HepG2 (cell line): ENCODE data around the gene PCSK5. TPM values are rescaled to one million over a fixed set of nuclear protein-coding genes. Genes with fewer than 3 reads are reported as not detected.

Source experiments
- ATAC-seq: fragments of 200-7000 bp; cut with Tn5 transposase; 3 replicates; pipeline ENCODE4 v1.9.1; 2020; ENCODE audit warnings: mild to moderate bottlenecking, moderate library complexity
- BruUV-seq: library from RNA; stranded (reverse); fragments of 400-500 nt; replicated peaks from 2 replicates; lab custom pipeline; 2021; lab: Mats Ljungman, UMichigan
- CTCF ChIA-PET: fragments of 300-600 bp; formaldehyde crosslinking; extraction: SDS; loops from one replicate; lab custom pipeline; 2021; ENCODE audit warnings: low total read pairs, inconsistent platforms, low intra/inter-chr PET ratio; lab: Yijun Ruan, JAX
- POLR2A ChIA-PET: fragments of 350-600 bp; sonication (Branson Sonifier 250); formaldehyde crosslinking; loops from one replicate; lab custom pipeline; 2020; ENCODE audit warnings: antibody characterized with exemption, inconsistent platforms; lab: Yijun Ruan, JAX
- DNase-seq: peaks from one replicate; pipeline ENCODE4 v3.0.0-alpha.2; 2015; ENCODE audit warnings: low spot score
- FAIRE-seq: peaks from 3 replicates; lab custom pipeline; 2011; peaks lifted over from hg19 to GRCh38; lab: Jason Lieb, UNC
- H2AFZ ChIP-seq: one replicate; pipeline ENCODE4 v1.6.1; 2011; ENCODE audit warnings: low read length, inconsistent platforms
- H3K27ac ChIP-seq: fragments of 300-600 bp; 3 replicates; pipeline ENCODE4 v1.8.0; 2011; ENCODE audit warnings: mixed run types, mild to moderate bottlenecking, mixed read lengths, low read length, inconsistent platforms; ENCODE audit not compliant: insufficient read depth; ENCODE audit errors: extremely low read length
- H3K27me3 ChIP-seq, 2 experiments: fragments of 200-600 bp in 1 of 2; 2 replicates in 1 of 2; 3 replicates in 1 of 2; pipeline versions ENCODE4 v1.6.0 to v1.8.0; 2011; ENCODE audit warnings: low read length in 2 of 2, mild to moderate bottlenecking in 2 of 2, moderate library complexity in 2 of 2, inconsistent platforms in 1 of 2; ENCODE audit not compliant: insufficient read depth in 2 of 2, control insufficient read depth in 1 of 2
- H3K36me3 ChIP-seq, 2 experiments: fragments of 200-600 bp in 1 of 2; replicated peaks in 1 of 2; 2 replicates in 1 of 2; 3 replicates in 1 of 2; pipeline versions ENCODE4 v1.5.1 to v1.8.0; 2011; ENCODE audit warnings: low read length in 2 of 2, inconsistent platforms in 1 of 2; ENCODE audit not compliant: insufficient read depth in 2 of 2, control insufficient read depth in 1 of 2
- H3K4me1 ChIP-seq: 2 replicates; pipeline ENCODE4 v1.5.1; 2012; ENCODE audit warnings: low read length, inconsistent platforms; ENCODE audit not compliant: insufficient read depth
- H3K4me2 ChIP-seq: 2 replicates; pipeline ENCODE4 v1.6.0; 2011; ENCODE audit warnings: low read depth, low read length, inconsistent platforms
- H3K4me3 ChIP-seq, 3 experiments: fragments of 200-600 bp in 1 of 3; sonication (generic), shearing (Covaris generic) in 1 of 3; replicated peaks in 1 of 3; 2 replicates each; pipeline ENCODE4 v1.5.1; 2011 to 2016; ENCODE audit warnings: low read length in 3 of 3, inconsistent platforms in 2 of 3, low read depth in 2 of 3, mild to moderate bottlenecking in 2 of 3, control low read depth in 1 of 3, mixed read lengths in 1 of 3; ENCODE audit not compliant: insufficient read depth in 1 of 3
- H3K79me2 ChIP-seq: one replicate; pipeline ENCODE4 v1.6.1; 2011; ENCODE audit warnings: low read length, inconsistent platforms; ENCODE audit not compliant: insufficient read depth
- H3K9ac ChIP-seq: 2 replicates; pipeline ENCODE4 v1.6.0; 2011; ENCODE audit warnings: mild to moderate bottlenecking, low read depth, low read length, inconsistent platforms; ENCODE audit not compliant: insufficient read depth
- H3K9me3 ChIP-seq: 2 replicates; pipeline ENCODE4 v1.5.1; 2012; ENCODE audit warnings: mild to moderate bottlenecking, low read length
- H4K20me1 ChIP-seq: 2 replicates; pipeline ENCODE4 v1.6.0; 2011; ENCODE audit warnings: inconsistent platforms, mild to moderate bottlenecking, low read length, moderate library complexity; ENCODE audit not compliant: insufficient read depth
- EHMT2 ChIP-seq: fragments of 200-600 bp; sonication (generic); IDR thresholded peaks from 2 replicates; pipeline ENCODE4 v1.7.0; 2017; ENCODE audit warnings: antibody characterized with exemption, low read depth, low read length, borderline replicate concordance
- FUBP1 ChIP-seq: sonication (generic); formaldehyde crosslinking; IDR thresholded peaks from 2 replicates; pipeline ENCODE4 v1.5.1; 2020; ENCODE audit warnings: missing genetic modification reagents, mild to moderate bottlenecking, borderline replicate concordance
- KDM1A ChIP-seq: IDR thresholded peaks from 2 replicates; pipeline ENCODE4 v1.6.1; 2016; ENCODE audit warnings: missing compliant biosample characterization
- YY1 ChIP-seq: IDR thresholded peaks from 2 replicates; pipeline ENCODE4 v1.6.1; 2011; ENCODE audit warnings: low read length, low read depth, moderate library complexity, mild to moderate bottlenecking; ENCODE audit not compliant: insufficient read depth, insufficient replicate concordance
- ZMYM2 ChIP-seq: sonication (generic); formaldehyde crosslinking; IDR thresholded peaks from 2 replicates; pipeline ENCODE4 v1.8.0; 2022; ENCODE audit warnings: mild to moderate bottlenecking, missing genetic modification reagents
- ZNF549 ChIP-seq: sonication (generic); formaldehyde crosslinking; IDR thresholded peaks from 2 replicates; pipeline ENCODE4 v1.5.0; 2020; ENCODE audit warnings: missing genetic modification reagents
- ZNF646 ChIP-seq: sonication (generic); formaldehyde crosslinking; IDR thresholded peaks from 2 replicates; pipeline ENCODE4 v1.9.0; 2021; ENCODE audit warnings: mild to moderate bottlenecking, missing genetic modification reagents
- ZNF878 ChIP-seq: sonication (generic); formaldehyde crosslinking; IDR thresholded peaks from 2 replicates; pipeline ENCODE4 v1.8.1; 2023; ENCODE audit warnings: mild to moderate bottlenecking, missing genetic modification reagents, moderate library complexity
- WGBS: methylation state at CpG from one replicate; pipeline ENCODE4 v1.1.6; 2017; ENCODE audit warnings: low lambda C conversion rate; 5-methylcytosine and 5-hydroxymethylcytosine counted together
- in situ Hi-C: cut with HindIII; loops from 2 replicates; pipeline ENCODE4 v1.10.0; 2017; ENCODE audit warnings: low pct_unique_long_range_greater_than_20kb; ENCODE audit not compliant: extremely low pct_ligation_motif_present
- intact Hi-C: fragments of 100-400 bp; cut with micrococcal nuclease; formaldehyde crosslinking; loops from one replicate; pipeline ENCODE4 v1.10.0; 2022; ENCODE audit not compliant: unreplicated experiment
- polyA plus RNA-seq, 8 experiments: library from polyadenylated mRNA; depleted of rRNA in 3 of 8; stranded (reverse) in 7 of 8; unstranded in 1 of 8; fragments of >200 nt; fragmentation: Illumina TruSeq in 4 of 8; extraction: Trizol in 4 of 8; gene quantifications; 2 replicates each; pipeline versions ENCODE4 v1.2.1 to v1.2.3, GENCODE V29; 2011 to 2016; ENCODE audit warnings: low read depth in 4 of 8, missing spikeins in 1 of 8, mixed read lengths in 1 of 8; ENCODE audit not compliant: insufficient read depth in 1 of 8
- total RNA-seq, 5 experiments: library from RNA; depleted of rRNA; stranded (reverse); fragments of >200 nt; fragmentation: Illumina TruSeq; extraction: Trizol; gene quantifications; 2 replicates each; pipeline ENCODE4 v1.2.3, GENCODE V29; 2016; ENCODE audit warnings: low read depth in 1 of 5
- TF ChIP-seq, protein P1 (sequence below), 2 experiments: sonication (generic) in 1 of 2; formaldehyde crosslinking in 1 of 2; IDR thresholded peaks; 2 replicates each; pipeline versions ENCODE4 v1.6.1 to v1.9.0; 2014 to 2022; ENCODE audit warnings: antibody characterized with exemption in 1 of 2, borderline replicate concordance in 1 of 2, inconsistent platforms in 1 of 2, low read depth in 1 of 2, missing genetic modification reagents in 1 of 2

Gene PCSK5
- total and polyA plus RNA-seq, 2 of the 13 experiments (the other 11 are each of a cell fraction or from before 2014, with no cell fraction given): 0.55 to 0.66 TPM

- 22% methylated on average over 3 of the region's 3 CpGs for WGBS
- Histone ChIP-seq H3K27me3 (peaks cover 0 to 38% of the 10 kb centered on the region in 2 experiments; a peak in 4 of 5 replicates), H3K9ac (no peak overlapping the region), H3K9me3 (no peaks in the 10 kb centered on the region), H3K36me3 (no peaks in the 10 kb centered on the region), H3K4me3 (no peak overlapping the region), H2AFZ (no peak overlapping the region), H3K4me2 (no peak overlapping the region), H3K79me2 (no peaks in the 10 kb centered on the region), H4K20me1 (no peaks in the 10 kb centered on the region), H3K27ac (no peak overlapping the region), H3K4me1 (peaks cover 19% of the 10 kb centered on the region)
- FAIRE-seq (no peak), DNase-seq (no peak), ATAC-seq (no peak)
- ChIA-PET CTCF (no interaction called here), POLR2A (no interaction called here)
- no TSS peak for BruUV-seq
- in situ Hi-C loops: no loop called here
- intact Hi-C loops: loop anchor here (5.0 to 10.0 kb wide), 2 partner anchors 134 to 412 kb away; no protein-coding TSS in a partner anchor
- no peak for TF ChIP-seq FUBP1
- TF ChIP-seq, protein P1, sequence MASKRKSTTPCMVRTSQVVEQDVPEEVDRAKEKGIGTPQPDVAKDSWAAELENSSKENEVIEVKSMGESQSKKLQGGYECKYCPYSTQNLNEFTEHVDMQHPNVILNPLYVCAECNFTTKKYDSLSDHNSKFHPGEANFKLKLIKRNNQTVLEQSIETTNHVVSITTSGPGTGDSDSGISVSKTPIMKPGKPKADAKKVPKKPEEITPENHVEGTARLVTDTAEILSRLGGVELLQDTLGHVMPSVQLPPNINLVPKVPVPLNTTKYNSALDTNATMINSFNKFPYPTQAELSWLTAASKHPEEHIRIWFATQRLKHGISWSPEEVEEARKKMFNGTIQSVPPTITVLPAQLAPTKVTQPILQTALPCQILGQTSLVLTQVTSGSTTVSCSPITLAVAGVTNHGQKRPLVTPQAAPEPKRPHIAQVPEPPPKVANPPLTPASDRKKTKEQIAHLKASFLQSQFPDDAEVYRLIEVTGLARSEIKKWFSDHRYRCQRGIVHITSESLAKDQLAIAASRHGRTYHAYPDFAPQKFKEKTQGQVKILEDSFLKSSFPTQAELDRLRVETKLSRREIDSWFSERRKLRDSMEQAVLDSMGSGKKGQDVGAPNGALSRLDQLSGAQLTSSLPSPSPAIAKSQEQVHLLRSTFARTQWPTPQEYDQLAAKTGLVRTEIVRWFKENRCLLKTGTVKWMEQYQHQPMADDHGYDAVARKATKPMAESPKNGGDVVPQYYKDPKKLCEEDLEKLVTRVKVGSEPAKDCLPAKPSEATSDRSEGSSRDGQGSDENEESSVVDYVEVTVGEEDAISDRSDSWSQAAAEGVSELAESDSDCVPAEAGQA (IDR thresholded peaks at IDR 0.05; ENCODE audit: low read depth): no peak
- TF ChIP-seq, protein P1 (CRISPR knock-in tag; IDR thresholded peaks at IDR 0.05; ENCODE audit: borderline replicate concordance): no peak
- no peak for TF ChIP-seq EHMT2
- TF ChIP-seq YY1: no peak
- no peak for TF ChIP-seq ZMYM2 (CRISPR knock-in tag)
- TF ChIP-seq KDM1A (CRISPR knock-in tag): no peak
- no peak for TF ChIP-seq ZNF549 (CRISPR knock-in tag)
- no peak for TF ChIP-seq ZNF878 (CRISPR knock-in tag)
- no peak for TF ChIP-seq ZNF646
Measured at GRCh38 chr9:75893106-75893505, 2.6 kb downstream of the PCSK5 start.
